Spleen (tissue), 7 donors: ENCODE data around the gene ULBP2.
A peak's percentile ranks its signal among the peaks of the same experiment; 100 is the strongest.

Source experiments
- CTCF ChIP-seq, 11 experiments: fragments of 200-600 bp in 7 of 11; fragments of 450-650 bp in 4 of 11; sonication (generic) in 4 of 11; IDR thresholded peaks in 8 of 11; conservative IDR thresholded peaks in 3 of 11; 1 replicate in 7 of 11; 2 replicates in 4 of 11; pipeline versions ENCODE4 v1.4.0 to v1.8.0; 2016 to 2021; ENCODE audit warnings: antibody characterized with exemption in 11 of 11, inconsistent platforms in 4 of 11, mild to moderate bottlenecking in 1 of 11
- POLR2A ChIP-seq, 3 donors: fragments of 450-650 bp; IDR thresholded peaks; one replicate each; pipeline ENCODE4 v1.5.1; 2017; ENCODE audit warnings: antibody characterized with exemption in 3 of 3, mild to moderate bottlenecking in 1 of 3
- POLR2AphosphoS5 ChIP-seq, 3 donors: sonication (generic); formaldehyde crosslinking; IDR thresholded peaks; one replicate each; pipeline ENCODE4 v1.5.1; 2017; ENCODE audit warnings: antibody characterized with exemption in 3 of 3
- donor health status: DM: no; HTN: no; CAD: no; lungs with moderate emphysema.
- donor health status: DM: no; HTN: no; CAD: no.
- donor health status: DM: no; HTN: no; CAD: no.

- TF ChIP-seq CTCF (IDR thresholded peaks at IDR 0.05 in 8 of 11, conservative IDR thresholded peaks at IDR 0.05 in 3 of 11) (no peak), POLR2A (IDR thresholded peaks at IDR 0.05) (no peak), POLR2AphosphoS5 (IDR thresholded peaks at IDR 0.05) (peak in 2 of 3 donors; percentile 49 to 70)
Measured at GRCh38 chr6:149938571-149939355, 3.1 kb upstream of the ULBP2 start.
